Measurements from ENCODE around the gene IRGC. TPM values are rescaled to one million over a fixed set of nuclear protein-coding genes. Genes with fewer than 3 reads are reported as not detected.
"Not testable (repeated sequence)": the region's sequence is repeated elsewhere in the genome, so short reads cannot be mapped to it uniquely, and the experiment has no call there.

IRGC gene
- total RNA-seq, 2 donors from 2014 or later = not detected

- intact Hi-C loops (cut with DNase I) = no loop called here
- H3K4me1 ChIP-seq = peaks cover 18% of the 10 kb centered on the region
- DNase-seq (peak; percentile 81 to 85 (median 82)), ATAC-seq (peak; percentile 45)
- no peaks in the 10 kb centered on the region for H3K36me3 ChIP-seq (replicated peaks in 1 of 2; ENCODE audit: insufficient read depth in 1 of 2, low read depth in 2 of 2)
- H3K27me3 ChIP-seq = no peaks in the 10 kb centered on the region
- no peaks in the 10 kb centered on the region for H3K9me3 ChIP-seq
- peak overlapping the region; percentile 94 to 100 (median 98) for H3K27ac ChIP-seq
- peak in 1 of 7 experiments; percentile 1 for TF ChIP-seq CTCF (IDR thresholded peaks at IDR 0.05)
- TF ChIP-seq POLR2A (IDR thresholded peaks at IDR 0.05) = no peak
- H3K4me3 ChIP-seq = peak overlapping the region; percentile 34 to 52
- WGBS, 2 donors = 1 to 2% methylated on average over 25 to 28 of the region's 28 CpGs
These were observed 39.5 kb downstream of the IRGC start for GRCh38 chr19:43755256-43755801.

- H3K4me1 ChIP-seq = peaks cover 6% of the 10 kb centered on the region
- no peak for DNase-seq
- no peak for TF ChIP-seq POLR2A (IDR thresholded peaks at IDR 0.05)
- H3K36me3 ChIP-seq (replicated peaks in 1 of 2; ENCODE audit: insufficient read depth in 1 of 2, low read depth in 2 of 2) = no peaks in the 10 kb centered on the region
- no peak overlapping the region for H3K27ac ChIP-seq
- H3K4me3 ChIP-seq = no peak overlapping the region
- ATAC-seq = no peak
- intact Hi-C loops (cut with DNase I) = no loop called here
- 68 to 77% methylated on average over 5 of the region's 5 CpGs for WGBS, 2 donors
- H3K27me3 ChIP-seq = no peaks in the 10 kb centered on the region
- H3K9me3 ChIP-seq = no peaks in the 10 kb centered on the region
These were observed 43.6 kb downstream of the IRGC start for GRCh38 chr19:43759515-43759914.

- no peak for DNase-seq
- H3K4me1 ChIP-seq = peaks cover under 1% of the 10 kb centered on the region
- no peaks in the 10 kb centered on the region for H3K27me3 ChIP-seq
- H3K36me3 ChIP-seq (replicated peaks in 1 of 2; ENCODE audit: insufficient read depth in 1 of 2, low read depth in 2 of 2) = no peaks in the 10 kb centered on the region
- intact Hi-C loops (cut with DNase I) = no loop called here
- TF ChIP-seq CTCF (IDR thresholded peaks at IDR 0.05) (no peak), POLR2A (IDR thresholded peaks at IDR 0.05) (no peak)
- no peak overlapping the region for H3K4me3 ChIP-seq
- ATAC-seq = no peak
- H3K9me3 ChIP-seq = no peaks in the 10 kb centered on the region
- H3K27ac ChIP-seq = no peak overlapping the region
- 78 to 82% methylated on average over 4 of the region's 4 CpGs for WGBS, 2 donors
These were observed 45.1 kb downstream of the IRGC start for GRCh38 chr19:43760941-43761340.

- 60 to 68% methylated on average over 3 of the region's 3 CpGs for WGBS, 2 donors
- no peak for ATAC-seq
- Histone ChIP-seq H3K27me3 (no peaks in the 10 kb centered on the region), H3K9me3 (no peaks in the 10 kb centered on the region), H3K4me3 (no peak overlapping the region), H3K27ac (no peak overlapping the region), H3K4me1 (no peaks in the 10 kb centered on the region), H3K36me3 (replicated peaks in 1 of 2; ENCODE audit: insufficient read depth in 1 of 2, low read depth in 2 of 2) (no peaks in the 10 kb centered on the region)
- no peak for TF ChIP-seq CTCF (IDR thresholded peaks at IDR 0.05)
- TF ChIP-seq POLR2A (IDR thresholded peaks at IDR 0.05) = no peak
- no peak for DNase-seq
- intact Hi-C loops (cut with DNase I) = no loop called here
These were observed 46.9 kb downstream of the IRGC start for GRCh38 chr19:43762814-43763213.

GRCh38 chr19:43763473-43763939 is 47.6 kb downstream of the IRGC start:
- WGBS, 2 donors = 56 to 60% methylated on average over 3 of the region's 3 CpGs
- ATAC-seq = no peak
- no peak for TF ChIP-seq POLR2A (IDR thresholded peaks at IDR 0.05)
- no peak for TF ChIP-seq CTCF (IDR thresholded peaks at IDR 0.05)

GRCh38 chr19:43764684-43765083 is 48.8 kb downstream of the IRGC start:
- H3K36me3 ChIP-seq (replicated peaks in 1 of 2; ENCODE audit: insufficient read depth in 1 of 2, low read depth in 2 of 2); DNase-seq; H3K4me3 ChIP-seq; ATAC-seq; H3K4me1 ChIP-seq; intact Hi-C loops (cut with DNase I); H3K27me3 ChIP-seq; H3K9me3 ChIP-seq: not testable (repeated sequence)
- peak overlapping the region in 1 of 4 donors; percentile 17 for H3K27ac ChIP-seq
- WGBS, 2 donors = 72 to 81% methylated on average over 8 of the region's 8 CpGs

More at GRCh38 chr19:43763473-43763939, 47.6 kb downstream of the IRGC start:
- Histone ChIP-seq H3K36me3 (replicated peaks in 1 of 2; ENCODE audit: insufficient read depth in 1 of 2, low read depth in 2 of 2) (no peaks in the 10 kb centered on the region), H3K9me3 (no peaks in the 10 kb centered on the region), H3K4me1 (no peaks in the 10 kb centered on the region), H3K4me3 (no peak overlapping the region), H3K27ac (no peak overlapping the region), H3K27me3 (no peaks in the 10 kb centered on the region)
- peak in 1 of 4 donors; percentile 32 for DNase-seq
- intact Hi-C loops (cut with DNase I) = no loop called here
